ENCODE measurements around the gene FAM156B. TPM values are rescaled to one million over a fixed set of nuclear protein-coding genes. Genes with fewer than 3 reads are reported as not detected.
"Not testable (repeated sequence)": the region's sequence is repeated elsewhere in the genome, so short reads cannot be mapped to it uniquely, and the experiment has no call there.

Gene FAM156B
- total RNA-seq, 4 donors from 2014 or later = 24.7 to 63.6 (median 31.8) TPM

- intact Hi-C loops (cut with DNase I; ENCODE audit: low total_unique reads); DNase-seq; H3K36me3 ChIP-seq; H3K4me3 ChIP-seq; in situ Hi-C loops (cut with MboI; ENCODE audit: low pct_ligation_motif_present in 1 of 4, low pct_unique_long_range_greater_than_20kb in 1 of 4, low sequenced_read_pairs in 3 of 4); H3K27me3 ChIP-seq; H3K27ac ChIP-seq; H3K4me1 ChIP-seq; H3K9me3 ChIP-seq: not testable (repeated sequence)
- no CpG with 5 or more reads among the region's 10 CpGs for WGBS, 2 donors (ENCODE audit: low coverage in 1 of 2)
Observed at GRCh38 chrX:52905531-52905930, 8.4 kb downstream of the FAM156B start.

GRCh38 chrX:52906072-52906471 lies 8.9 kb downstream of the FAM156B start:
- H3K4me3 ChIP-seq; DNase-seq; H3K27ac ChIP-seq; in situ Hi-C loops (cut with MboI; ENCODE audit: low pct_ligation_motif_present in 1 of 4, low pct_unique_long_range_greater_than_20kb in 1 of 4, low sequenced_read_pairs in 3 of 4); H3K27me3 ChIP-seq; H3K4me1 ChIP-seq; H3K36me3 ChIP-seq; H3K9me3 ChIP-seq; intact Hi-C loops (cut with DNase I; ENCODE audit: low total_unique reads): not testable (repeated sequence)
- WGBS, 2 donors (ENCODE audit: low coverage in 1 of 2) = no CpG with 5 or more reads among the region's 4 CpGs

DNA sequence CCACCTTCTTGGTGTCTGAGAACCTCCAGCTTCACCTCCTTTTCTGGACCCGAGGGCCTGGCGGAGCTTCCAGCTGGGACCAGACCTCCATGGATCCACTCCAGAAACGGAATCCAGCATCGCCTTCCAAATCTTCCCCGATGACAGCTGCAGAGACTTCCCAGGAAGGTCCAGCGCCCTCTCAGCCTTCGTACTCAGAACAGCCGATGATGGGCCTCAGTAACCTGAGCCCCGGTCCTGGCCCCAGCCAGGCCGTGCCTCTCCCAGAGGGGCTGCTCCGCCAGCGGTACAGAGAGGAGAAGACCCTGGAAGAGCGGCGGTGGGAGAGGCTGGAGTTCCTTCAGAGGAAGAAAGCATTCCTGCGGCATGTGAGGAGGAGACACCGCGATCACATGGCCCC lies 10.0 kb downstream of the FAM156B start:
- no CpG with 5 or more reads among the region's 17 CpGs for WGBS, 2 donors (ENCODE audit: low coverage in 1 of 2)
- DNase-seq; H3K9me3 ChIP-seq; intact Hi-C loops (cut with DNase I; ENCODE audit: low total_unique reads); H3K27me3 ChIP-seq; H3K27ac ChIP-seq; H3K4me3 ChIP-seq; in situ Hi-C loops (cut with MboI; ENCODE audit: low pct_ligation_motif_present in 1 of 4, low pct_unique_long_range_greater_than_20kb in 1 of 4, low sequenced_read_pairs in 3 of 4); H3K36me3 ChIP-seq; H3K4me1 ChIP-seq: not testable (repeated sequence)

DNA sequence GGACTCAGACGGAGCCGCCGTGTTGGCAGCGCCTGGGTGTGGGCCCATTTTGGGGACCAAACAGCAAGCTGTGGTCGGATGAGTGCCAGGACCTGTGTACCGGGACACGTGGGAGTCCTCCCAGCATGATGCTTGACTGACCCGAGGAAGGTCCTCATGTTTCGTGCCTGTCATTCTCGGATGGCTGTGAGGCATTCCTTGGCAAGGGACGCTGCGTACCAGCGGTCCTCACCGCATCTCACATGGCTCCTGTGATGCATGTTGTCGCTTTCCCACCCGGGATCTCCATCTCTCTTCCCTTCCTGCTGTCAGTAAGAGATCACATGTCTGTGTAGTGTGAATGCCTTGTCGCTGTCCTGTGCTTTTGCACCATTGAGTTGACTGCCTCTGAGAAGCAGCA lies 10.8 kb downstream of the FAM156B start:
- no CpG with 5 or more reads among the region's 17 CpGs for WGBS, 2 donors (ENCODE audit: low coverage in 1 of 2)
- H3K9me3 ChIP-seq; intact Hi-C loops (cut with DNase I; ENCODE audit: low total_unique reads); H3K36me3 ChIP-seq; H3K4me3 ChIP-seq; H3K27me3 ChIP-seq; in situ Hi-C loops (cut with MboI; ENCODE audit: low pct_ligation_motif_present in 1 of 4, low pct_unique_long_range_greater_than_20kb in 1 of 4, low sequenced_read_pairs in 3 of 4); DNase-seq; H3K27ac ChIP-seq; H3K4me1 ChIP-seq: not testable (repeated sequence)

- H3K4me3 ChIP-seq; H3K4me1 ChIP-seq; in situ Hi-C loops (cut with MboI; ENCODE audit: low pct_ligation_motif_present in 1 of 4, low pct_unique_long_range_greater_than_20kb in 1 of 4, low sequenced_read_pairs in 3 of 4); H3K27me3 ChIP-seq; intact Hi-C loops (cut with DNase I; ENCODE audit: low total_unique reads); H3K27ac ChIP-seq; H3K9me3 ChIP-seq; H3K36me3 ChIP-seq; DNase-seq: not testable (repeated sequence)
- WGBS, 2 donors (ENCODE audit: low coverage in 1 of 2) = no CpG with 5 or more reads among the region's 12 CpGs
Observed at GRCh38 chrX:52909313-52909969, 12.3 kb downstream of the FAM156B start.

DNA sequence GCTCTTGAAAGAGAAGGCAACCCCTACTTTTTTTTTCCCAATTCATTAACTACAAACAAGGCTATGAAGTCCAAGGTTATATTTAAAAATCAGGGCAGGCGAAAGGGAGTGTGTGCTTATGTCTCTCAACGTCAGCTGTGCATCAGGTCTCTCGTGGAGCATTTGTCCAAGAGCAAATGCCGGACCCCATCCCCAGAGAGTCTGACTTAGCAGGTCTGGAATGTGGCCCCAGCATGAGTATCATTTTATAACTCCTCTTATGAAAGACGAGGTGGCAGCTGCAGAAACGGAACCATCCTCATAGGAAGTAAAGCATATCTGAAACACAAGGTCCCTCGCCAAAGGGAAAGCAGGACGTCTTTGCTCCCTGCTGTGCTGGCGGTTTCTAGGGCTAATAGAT lies 16.6 kb downstream of the FAM156B start:
- no CpG with 5 or more reads among the region's 9 CpGs for WGBS, 2 donors (ENCODE audit: low coverage in 1 of 2)
- in situ Hi-C loops (cut with MboI; ENCODE audit: low pct_ligation_motif_present in 1 of 4, low pct_unique_long_range_greater_than_20kb in 1 of 4, low sequenced_read_pairs in 3 of 4); H3K27ac ChIP-seq; H3K9me3 ChIP-seq; H3K4me3 ChIP-seq; H3K4me1 ChIP-seq; H3K27me3 ChIP-seq; intact Hi-C loops (cut with DNase I; ENCODE audit: low total_unique reads); H3K36me3 ChIP-seq; DNase-seq: not testable (repeated sequence)

GRCh38 chrX:52914704-52915103 lies 17.6 kb downstream of the FAM156B start:
- H3K4me1 ChIP-seq; H3K36me3 ChIP-seq; DNase-seq; in situ Hi-C loops (cut with MboI; ENCODE audit: low pct_ligation_motif_present in 1 of 4, low pct_unique_long_range_greater_than_20kb in 1 of 4, low sequenced_read_pairs in 3 of 4); intact Hi-C loops (cut with DNase I; ENCODE audit: low total_unique reads); H3K4me3 ChIP-seq; H3K27me3 ChIP-seq; H3K9me3 ChIP-seq; H3K27ac ChIP-seq: not testable (repeated sequence)
- WGBS, 2 donors (ENCODE audit: low coverage in 1 of 2) = no CpG with 5 or more reads among the region's 3 CpGs

- H3K36me3 ChIP-seq = no peaks in the 10 kb centered on the region
- intact Hi-C loops (cut with DNase I; ENCODE audit: low total_unique reads) (no loop called here), in situ Hi-C loops (cut with MboI; ENCODE audit: low pct_ligation_motif_present in 1 of 4, low pct_unique_long_range_greater_than_20kb in 1 of 4, low sequenced_read_pairs in 3 of 4) (no loop called here)
- H3K9me3 ChIP-seq = no peaks in the 10 kb centered on the region
- WGBS, 2 donors (ENCODE audit: low coverage in 1 of 2) = 51% methylated on average over 4 of the region's 4 CpGs; no CpG with 5 or more reads in 1 of the 2 donors
- peak; percentile 24 for DNase-seq
- H3K4me3 ChIP-seq = no peak overlapping the region
- TF ChIP-seq CTCF (IDR thresholded peaks at IDR 0.05) (no peak), POLR2AphosphoS5 (IDR thresholded peaks at IDR 0.05) (no peak), EP300 (IDR thresholded peaks at IDR 0.05; ENCODE audit: low read depth) (no peak), POLR2A (IDR thresholded peaks at IDR 0.05) (no peak)
- H3K27me3 ChIP-seq = no peaks in the 10 kb centered on the region
- peak overlapping the region in 1 of 4 donors; percentile 38 for H3K27ac ChIP-seq
- H3K4me1 ChIP-seq = peaks cover 0 to 6% (median 0%) of the 10 kb centered on the region in 4 donors
Observed at GRCh38 chrX:52923781-52924241, 26.7 kb downstream of the FAM156B start.

DNA sequence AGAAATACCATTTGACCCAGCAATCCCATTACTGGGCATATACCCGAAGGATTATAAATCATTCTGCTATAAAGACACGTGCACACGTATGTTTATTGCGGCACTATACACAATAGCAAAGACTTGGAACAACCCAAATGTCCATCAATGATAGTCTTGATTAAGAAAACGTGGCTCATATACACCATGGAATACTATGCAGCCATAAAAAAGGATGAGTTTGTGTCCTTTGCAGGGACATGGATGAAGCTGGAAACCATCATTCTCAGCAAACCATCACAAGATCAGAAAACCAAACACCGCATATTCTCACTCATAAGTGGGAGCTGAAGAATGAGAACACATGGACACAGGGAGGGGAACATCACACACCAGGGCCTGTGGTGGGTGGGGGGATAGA lies 33.1 kb downstream of the FAM156B start:
- H3K9me3 ChIP-seq; H3K36me3 ChIP-seq; in situ Hi-C loops (cut with MboI; ENCODE audit: low pct_ligation_motif_present in 1 of 4, low pct_unique_long_range_greater_than_20kb in 1 of 4, low sequenced_read_pairs in 3 of 4); H3K4me1 ChIP-seq; H3K4me3 ChIP-seq; H3K27me3 ChIP-seq; intact Hi-C loops (cut with DNase I; ENCODE audit: low total_unique reads); H3K27ac ChIP-seq; DNase-seq: not testable (repeated sequence)
- WGBS, 2 donors (ENCODE audit: low coverage in 1 of 2) = 81% methylated on average over 6 of the region's 6 CpGs; no CpG with 5 or more reads in 1 of the 2 donors

Measured in transverse colon (tissue), 4 donors.